ENCODE measurements around the gene ABHD15. TPM values are rescaled to one million over a fixed set of nuclear protein-coding genes. Genes with fewer than 3 reads are reported as not detected.

The ABHD15 gene
- total RNA-seq, 4 donors from 2014 or later, result 7.2 to 11.0 (median 7.9) TPM

GRCh38 chr17:29549177-29549923 is 17.5 kb downstream of the ABHD15 start:
- no peak overlapping the region for H3K27ac ChIP-seq
- TF ChIP-seq POLR2A (IDR thresholded peaks at IDR 0.05), result no peak
- TF ChIP-seq, protein P1, sequence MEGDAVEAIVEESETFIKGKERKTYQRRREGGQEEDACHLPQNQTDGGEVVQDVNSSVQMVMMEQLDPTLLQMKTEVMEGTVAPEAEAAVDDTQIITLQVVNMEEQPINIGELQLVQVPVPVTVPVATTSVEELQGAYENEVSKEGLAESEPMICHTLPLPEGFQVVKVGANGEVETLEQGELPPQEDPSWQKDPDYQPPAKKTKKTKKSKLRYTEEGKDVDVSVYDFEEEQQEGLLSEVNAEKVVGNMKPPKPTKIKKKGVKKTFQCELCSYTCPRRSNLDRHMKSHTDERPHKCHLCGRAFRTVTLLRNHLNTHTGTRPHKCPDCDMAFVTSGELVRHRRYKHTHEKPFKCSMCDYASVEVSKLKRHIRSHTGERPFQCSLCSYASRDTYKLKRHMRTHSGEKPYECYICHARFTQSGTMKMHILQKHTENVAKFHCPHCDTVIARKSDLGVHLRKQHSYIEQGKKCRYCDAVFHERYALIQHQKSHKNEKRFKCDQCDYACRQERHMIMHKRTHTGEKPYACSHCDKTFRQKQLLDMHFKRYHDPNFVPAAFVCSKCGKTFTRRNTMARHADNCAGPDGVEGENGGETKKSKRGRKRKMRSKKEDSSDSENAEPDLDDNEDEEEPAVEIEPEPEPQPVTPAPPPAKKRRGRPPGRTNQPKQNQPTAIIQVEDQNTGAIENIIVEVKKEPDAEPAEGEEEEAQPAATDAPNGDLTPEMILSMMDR (IDR thresholded peaks at IDR 0.05), result no peak
- no peak for TF ChIP-seq EP300 (IDR thresholded peaks at IDR 0.05)
- no peak for TF ChIP-seq POLR2AphosphoS5 (IDR thresholded peaks at IDR 0.05)
- H3K9me3 ChIP-seq, result no peaks in the 10 kb centered on the region
- H3K36me3 ChIP-seq, result peaks cover 4% of the 10 kb centered on the region
- DNase-seq (ENCODE audit: low spot score in 2 of 2), result peak in 1 of 2 donors; percentile 19
- H3K4me3 ChIP-seq, result no peak overlapping the region
- WGBS, result 28% methylated on average over 5 of the region's 5 CpGs
- H3K27me3 ChIP-seq, result no peaks in the 10 kb centered on the region
- peaks cover 5% of the 10 kb centered on the region for H3K4me1 ChIP-seq

DNA sequence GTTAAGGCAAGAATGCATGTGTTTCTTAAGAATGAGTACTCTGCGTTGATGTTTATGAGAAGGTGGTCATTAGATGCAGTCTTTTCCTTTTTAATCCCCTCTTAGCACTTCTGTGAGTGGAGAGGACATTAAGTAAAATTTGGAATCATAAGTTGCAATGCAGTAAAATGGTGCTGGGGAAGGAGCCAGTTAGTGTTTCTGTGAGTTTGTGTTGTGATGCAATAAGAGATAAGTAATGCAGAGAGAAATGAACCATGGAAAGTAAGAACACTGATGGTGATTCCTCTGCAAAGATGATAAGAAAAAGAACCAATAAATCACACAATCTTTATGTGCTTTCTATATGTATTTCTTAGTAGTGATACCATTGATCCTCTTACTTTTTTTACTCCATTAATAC is 20.0 kb downstream of the ABHD15 start:
- Histone ChIP-seq H3K4me3 (no peak overlapping the region), H3K4me1 (peaks cover 5% of the 10 kb centered on the region), H3K27me3 (no peaks in the 10 kb centered on the region), H3K9me3 (no peaks in the 10 kb centered on the region), H3K27ac (no peak overlapping the region), H3K36me3 (peaks cover 28% of the 10 kb centered on the region)
- WGBS, result 97% methylated on average over 1 of the region's 1 CpG
- TF ChIP-seq POLR2AphosphoS5 (IDR thresholded peaks at IDR 0.05) (no peak), POLR2A (IDR thresholded peaks at IDR 0.05) (no peak), EP300 (IDR thresholded peaks at IDR 0.05) (no peak)
- TF ChIP-seq, protein P1 (IDR thresholded peaks at IDR 0.05), result no peak
- no peak for DNase-seq (ENCODE audit: low spot score in 2 of 2)

DNA sequence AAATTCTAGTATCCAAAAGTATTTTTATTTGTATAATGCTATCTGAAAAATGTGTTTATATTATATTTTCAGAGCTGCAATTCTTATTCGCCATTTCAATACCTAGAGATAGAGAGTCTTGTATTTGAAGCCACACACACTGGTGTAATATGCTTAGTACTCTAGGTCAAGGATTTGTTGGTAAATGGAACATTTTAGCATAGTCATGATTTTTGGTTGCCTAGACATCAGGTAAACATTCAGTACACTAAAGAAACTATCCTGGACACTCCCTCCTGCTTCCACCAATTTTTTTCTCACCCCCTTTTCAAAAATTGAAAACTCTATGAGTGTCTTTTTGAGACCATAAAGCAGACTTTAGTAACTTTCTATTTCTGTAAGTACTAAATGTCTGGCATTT is 20.8 kb downstream of the ABHD15 start:
- Histone ChIP-seq H3K27ac (no peak overlapping the region), H3K27me3 (no peaks in the 10 kb centered on the region), H3K4me1 (peaks cover 5% of the 10 kb centered on the region), H3K36me3 (peaks cover 30% of the 10 kb centered on the region), H3K9me3 (no peaks in the 10 kb centered on the region), H3K4me3 (no peak overlapping the region)
- TF ChIP-seq EP300 (IDR thresholded peaks at IDR 0.05), result no peak
- no peak for TF ChIP-seq POLR2A (IDR thresholded peaks at IDR 0.05)
- TF ChIP-seq, protein P1 (IDR thresholded peaks at IDR 0.05), result no peak
- TF ChIP-seq POLR2AphosphoS5 (IDR thresholded peaks at IDR 0.05), result no peak
- WGBS, result 92% methylated on average over 1 of the region's 1 CpG
- DNase-seq (ENCODE audit: low spot score in 2 of 2), result no peak

GRCh38 chr17:29544066-29544465 is 22.8 kb downstream of the ABHD15 start:
- peaks cover 42% of the 10 kb centered on the region for H3K36me3 ChIP-seq
- no peak for TF ChIP-seq POLR2A (IDR thresholded peaks at IDR 0.05)
- TF ChIP-seq, protein P1 (IDR thresholded peaks at IDR 0.05), result no peak
- no peak for TF ChIP-seq POLR2AphosphoS5 (IDR thresholded peaks at IDR 0.05)
- TF ChIP-seq EP300 (IDR thresholded peaks at IDR 0.05), result no peak
- H3K27me3 ChIP-seq, result no peaks in the 10 kb centered on the region
- H3K4me1 ChIP-seq, result no peaks in the 10 kb centered on the region
- DNase-seq (ENCODE audit: low spot score in 2 of 2), result no peak
- H3K9me3 ChIP-seq, result no peaks in the 10 kb centered on the region
- WGBS, result 83% methylated on average over 4 of the region's 4 CpGs
- H3K4me3 ChIP-seq, result no peak overlapping the region
- H3K27ac ChIP-seq, result no peak overlapping the region

DNA sequence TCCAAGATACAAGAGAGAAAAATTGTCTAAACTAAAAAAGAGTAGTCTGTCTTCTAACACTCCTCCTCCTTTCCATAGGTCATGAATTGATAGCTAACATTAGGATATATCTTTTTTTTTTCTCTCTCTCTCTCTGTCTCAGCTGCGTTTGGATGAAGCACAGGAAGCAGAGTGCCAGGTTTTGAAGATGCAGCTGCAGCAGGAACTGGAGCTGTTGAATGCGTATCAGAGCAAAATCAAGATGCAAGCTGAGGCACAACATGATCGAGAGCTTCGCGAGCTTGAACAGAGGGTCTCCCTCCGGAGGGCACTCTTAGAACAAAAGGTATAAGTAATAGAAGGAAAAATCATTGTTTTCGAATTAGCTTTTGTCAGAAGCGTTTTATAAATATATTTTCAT is 32.9 kb downstream of the ABHD15 start:
- Histone ChIP-seq H3K36me3 (peaks cover 72% of the 10 kb centered on the region), H3K27ac (no peak overlapping the region), H3K27me3 (no peaks in the 10 kb centered on the region), H3K9me3 (no peaks in the 10 kb centered on the region), H3K4me1 (no peaks in the 10 kb centered on the region), H3K4me3 (no peak overlapping the region)
- TF ChIP-seq POLR2AphosphoS5 (IDR thresholded peaks at IDR 0.05) (no peak), EP300 (IDR thresholded peaks at IDR 0.05) (no peak), POLR2A (IDR thresholded peaks at IDR 0.05) (no peak)
- TF ChIP-seq, protein P1 (IDR thresholded peaks at IDR 0.05), result no peak
- DNase-seq (ENCODE audit: low spot score in 2 of 2), result peak in 1 of 2 donors; percentile 2
- WGBS, result 86% methylated on average over 8 of the region's 8 CpGs
